GM12873 (cell line): ENCODE measurements around the gene KCTD16.

Source experiments
- TF ChIP-seq, protein P1 (sequence below): IDR thresholded peaks from 2 replicates; pipeline ENCODE4 v1.5.1; 2012; ENCODE audit warnings: low read depth, mild to moderate bottlenecking, moderate library complexity, low read length, control low read depth; ENCODE audit not compliant: insufficient read depth; ENCODE audit errors: missing control alignments

Gene KCTD16

DNA sequence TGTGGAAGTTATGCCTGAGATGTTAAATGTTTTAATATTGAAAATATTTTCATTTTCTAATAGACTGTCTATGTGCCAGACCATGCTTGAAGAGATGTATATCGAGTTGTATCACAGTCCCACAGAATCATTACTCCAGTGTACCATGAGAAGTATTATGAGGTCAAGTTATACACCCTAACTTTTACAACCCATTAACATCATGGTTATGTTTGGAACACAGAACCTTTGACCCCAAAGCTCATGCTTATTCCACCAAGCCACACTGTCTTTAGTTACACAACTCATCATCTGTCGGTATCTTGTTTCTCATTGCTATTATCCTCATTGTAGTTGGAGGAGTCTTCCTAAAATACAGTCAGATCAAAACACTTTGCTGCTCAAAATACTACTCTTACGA, 248.0 kb downstream of the KCTD16 start:
- TF ChIP-seq, protein P1, sequence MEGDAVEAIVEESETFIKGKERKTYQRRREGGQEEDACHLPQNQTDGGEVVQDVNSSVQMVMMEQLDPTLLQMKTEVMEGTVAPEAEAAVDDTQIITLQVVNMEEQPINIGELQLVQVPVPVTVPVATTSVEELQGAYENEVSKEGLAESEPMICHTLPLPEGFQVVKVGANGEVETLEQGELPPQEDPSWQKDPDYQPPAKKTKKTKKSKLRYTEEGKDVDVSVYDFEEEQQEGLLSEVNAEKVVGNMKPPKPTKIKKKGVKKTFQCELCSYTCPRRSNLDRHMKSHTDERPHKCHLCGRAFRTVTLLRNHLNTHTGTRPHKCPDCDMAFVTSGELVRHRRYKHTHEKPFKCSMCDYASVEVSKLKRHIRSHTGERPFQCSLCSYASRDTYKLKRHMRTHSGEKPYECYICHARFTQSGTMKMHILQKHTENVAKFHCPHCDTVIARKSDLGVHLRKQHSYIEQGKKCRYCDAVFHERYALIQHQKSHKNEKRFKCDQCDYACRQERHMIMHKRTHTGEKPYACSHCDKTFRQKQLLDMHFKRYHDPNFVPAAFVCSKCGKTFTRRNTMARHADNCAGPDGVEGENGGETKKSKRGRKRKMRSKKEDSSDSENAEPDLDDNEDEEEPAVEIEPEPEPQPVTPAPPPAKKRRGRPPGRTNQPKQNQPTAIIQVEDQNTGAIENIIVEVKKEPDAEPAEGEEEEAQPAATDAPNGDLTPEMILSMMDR = no peak

DNA sequence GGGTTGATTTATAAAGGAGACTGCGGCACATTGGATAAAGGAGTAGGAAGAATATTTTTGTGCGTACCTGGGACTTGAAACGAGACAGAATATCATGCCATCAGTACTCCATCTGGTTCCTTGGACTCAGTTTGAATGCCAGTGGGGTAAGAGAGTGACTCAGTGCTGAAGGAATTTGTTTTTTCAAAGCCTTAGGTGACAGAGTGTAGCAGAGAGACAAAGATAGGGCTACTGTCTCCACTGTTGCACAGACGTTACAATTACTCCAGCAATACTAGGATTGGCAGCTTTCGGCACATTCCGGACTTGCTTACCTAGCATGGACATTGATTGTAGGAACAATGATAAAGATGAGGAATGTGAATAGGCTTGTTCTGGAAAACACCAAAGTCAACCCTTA, 250.7 kb downstream of the KCTD16 start:
- TF ChIP-seq, protein P1 = no peak

DNA sequence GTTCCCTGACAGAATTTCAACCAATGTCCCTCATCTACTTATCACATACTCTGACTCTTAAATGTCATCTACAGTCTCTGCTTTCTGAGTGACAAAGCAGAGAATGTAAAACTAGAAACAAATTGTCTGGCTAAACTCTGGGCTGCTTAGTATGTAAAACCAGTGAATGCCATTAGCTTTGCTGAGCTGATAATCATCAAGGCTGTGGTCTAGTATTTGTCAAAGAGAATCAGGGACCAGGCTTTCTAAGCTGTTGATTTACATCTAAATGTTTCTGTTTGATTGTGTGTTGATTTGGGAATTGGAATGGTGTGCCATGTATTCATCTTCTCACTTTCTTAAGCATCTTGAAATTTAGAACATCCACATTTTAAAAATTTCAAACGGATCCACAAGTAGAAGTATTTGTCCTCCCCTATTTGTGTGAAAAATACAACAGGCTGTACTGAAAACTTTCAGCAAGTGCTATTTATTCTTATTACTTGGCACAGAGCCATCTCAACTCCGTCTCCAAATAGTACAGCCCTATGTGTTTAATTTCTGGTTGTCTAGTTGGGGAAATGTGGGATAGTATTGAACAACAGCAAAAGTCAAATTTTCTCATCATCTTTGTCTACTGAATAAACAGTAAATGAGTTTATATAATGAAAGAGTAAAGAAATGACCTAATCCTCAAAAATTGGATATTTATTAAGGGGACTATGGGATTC, 251.5 kb downstream of the KCTD16 start:
- TF ChIP-seq, protein P1 = no peak

DNA sequence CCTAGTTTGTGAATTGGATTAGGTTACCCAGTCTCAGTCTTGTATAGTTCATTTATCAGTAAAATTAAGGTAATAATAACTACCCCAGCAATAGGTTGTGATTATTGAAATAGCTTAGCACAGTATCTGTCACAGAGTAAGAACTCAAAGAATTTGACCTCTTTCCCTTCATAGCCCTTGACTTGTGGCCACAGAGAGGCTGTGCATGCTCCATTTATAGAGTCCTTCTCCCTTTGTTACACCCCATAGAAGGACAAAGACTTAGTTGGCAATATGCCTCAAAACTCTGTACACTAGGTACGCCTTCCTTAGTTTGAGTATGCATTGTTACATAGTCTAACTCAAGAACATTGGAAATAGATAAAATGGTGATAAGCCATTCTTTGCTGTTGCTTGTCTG, 257.2 kb downstream of the KCTD16 start:
- TF ChIP-seq, protein P1 = no peak

DNA sequence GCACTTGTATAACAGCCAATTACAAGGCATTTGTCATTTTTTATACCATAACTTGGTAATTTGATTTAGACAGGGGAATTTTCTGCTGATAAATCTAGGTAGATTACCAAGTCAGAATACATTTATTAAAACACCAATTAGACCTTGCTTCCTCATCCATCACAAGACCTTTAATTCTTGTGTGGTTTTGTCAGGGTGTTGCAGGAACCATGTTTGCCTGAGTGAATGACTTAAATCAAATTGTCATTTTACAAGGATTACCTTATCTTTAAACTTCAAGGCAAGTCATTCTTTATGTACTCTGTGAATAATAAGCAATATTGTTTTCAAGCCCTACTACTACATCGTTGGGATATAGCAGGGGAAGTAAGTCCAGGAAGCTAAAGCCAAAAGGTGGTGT, 257.7 kb downstream of the KCTD16 start:
- TF ChIP-seq, protein P1 = no peak

DNA sequence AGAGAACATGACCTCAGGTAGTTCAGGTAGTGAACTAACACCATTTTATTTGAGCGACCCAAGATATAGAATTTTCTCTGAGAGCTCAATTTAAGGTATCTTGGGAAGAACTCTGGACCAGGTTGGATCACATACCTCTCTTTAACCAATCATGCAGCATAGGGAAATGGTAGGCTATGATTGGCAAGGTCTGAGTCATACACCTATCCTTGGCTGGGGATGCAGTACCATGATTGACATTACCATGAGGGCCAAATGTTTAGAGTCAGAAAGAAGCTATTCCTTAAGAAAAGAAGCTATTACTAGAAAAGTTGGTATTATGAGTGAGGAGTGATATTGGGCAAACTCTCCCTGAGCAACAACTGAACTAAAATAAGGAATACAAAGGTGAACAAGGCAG, 258.7 kb downstream of the KCTD16 start:
- TF ChIP-seq, protein P1 = no peak

DNA sequence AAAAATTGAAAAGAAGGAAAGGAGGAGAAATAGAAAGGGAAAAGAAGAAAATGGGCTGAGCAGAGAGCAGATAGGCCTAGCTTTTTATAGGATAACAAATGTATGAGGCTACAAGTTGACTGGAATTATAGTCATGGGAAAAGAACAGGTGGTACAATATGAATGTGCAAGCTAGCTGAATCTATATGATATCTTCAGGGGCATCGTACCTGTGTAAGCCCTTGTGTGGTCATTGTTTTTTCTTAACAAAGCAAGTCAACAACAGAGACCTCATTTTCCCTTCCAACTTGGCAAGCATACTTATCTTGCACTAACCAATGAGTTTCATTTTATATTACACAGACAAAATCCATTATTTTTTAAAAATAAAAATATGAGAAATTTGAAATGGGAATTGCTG, 259.2 kb downstream of the KCTD16 start:
- TF ChIP-seq, protein P1 = no peak
